Measurements from ENCODE around the gene COMT.

COMT gene

DNA sequence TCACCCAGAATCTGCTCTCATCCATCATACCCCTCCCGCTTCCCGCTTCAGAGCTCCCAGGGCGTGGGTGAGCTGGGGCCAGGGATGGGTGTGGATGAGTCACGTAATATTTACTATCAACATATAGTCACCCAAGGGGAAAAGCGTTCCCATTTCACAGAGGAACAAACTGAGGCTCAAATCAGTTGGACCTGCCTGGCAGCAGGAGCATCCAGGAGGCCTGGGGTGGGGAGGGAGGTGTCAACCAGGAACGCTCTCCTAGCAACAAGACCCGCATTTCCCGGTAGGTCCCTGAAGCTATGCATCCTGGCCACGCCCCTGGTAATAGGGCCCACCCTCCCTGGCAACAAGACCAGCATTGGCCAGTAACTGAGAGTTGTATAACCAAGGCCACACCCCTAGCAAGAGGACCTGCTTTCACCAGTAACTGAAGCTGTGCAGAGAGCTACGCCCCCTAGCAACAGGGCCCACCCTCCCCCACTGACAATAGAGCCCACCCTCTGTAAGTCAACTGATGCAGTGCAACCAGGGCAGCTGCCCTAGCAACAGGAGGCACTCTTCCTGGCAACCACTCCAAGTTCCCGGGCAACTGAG, 32.8 kb downstream of the COMT start (continued):
- TF ChIP-seq ZNF16 (tag by site-specific recombination; IDR thresholded peaks at IDR 0.05; ENCODE audit: low read depth) (no peak), ZNF146 (tag by site-specific recombination; IDR thresholded peaks at IDR 0.05) (no peak), ZEB2 (tag by site-specific recombination; IDR thresholded peaks at IDR 0.05) (no peak), ZNF324 (tag by site-specific recombination; IDR thresholded peaks at IDR 0.05) (no peak), ZNF211 (tag by site-specific recombination; IDR thresholded peaks at IDR 0.05; ENCODE audit: low read depth) (no peak), TCF7L2 (IDR thresholded peaks at IDR 0.05; ENCODE audit: borderline replicate concordance, low read depth, low read length) (no peak), ZNF521 (tag by site-specific recombination; IDR thresholded peaks at IDR 0.05) (no peak), OSR2 (tag by site-specific recombination; IDR thresholded peaks at IDR 0.05) (no peak), ZNF404 (tag by site-specific recombination; IDR thresholded peaks at IDR 0.05) (no peak), ZNF341 (tag by site-specific recombination; IDR thresholded peaks at IDR 0.05; ENCODE audit: low read depth) (peak; percentile 88), ZNF239 (tag by site-specific recombination; IDR thresholded peaks at IDR 0.05) (no peak), KLF7 (tag by site-specific recombination; IDR thresholded peaks at IDR 0.05; ENCODE audit: borderline replicate concordance) (0 out of 2 replicates have a peak, but pooled peaks have one; percentile 35), GLI2 (tag by site-specific recombination; IDR thresholded peaks at IDR 0.05; ENCODE audit: borderline replicate concordance, low read depth) (no peak), ZNF830 (tag by site-specific recombination; IDR thresholded peaks at IDR 0.05; ENCODE audit: low read depth) (no peak), SCRT2 (tag by site-specific recombination; IDR thresholded peaks at IDR 0.05) (peak; percentile 44; the same call in 1 of the 2 replicates), ZNF530 (tag by site-specific recombination; IDR thresholded peaks at IDR 0.05; ENCODE audit: low read depth) (no peak), ZNF121 (tag by site-specific recombination; IDR thresholded peaks at IDR 0.05) (no peak), ZNF23 (tag by site-specific recombination; IDR thresholded peaks at IDR 0.05; ENCODE audit: borderline replicate concordance) (no peak), ZNF791 (tag by site-specific recombination; IDR thresholded peaks at IDR 0.05) (no peak), KLF1 (tag by site-specific recombination; IDR thresholded peaks at IDR 0.05) (peak; percentile 68), SP2 (tag by site-specific recombination; IDR thresholded peaks at IDR 0.05) (peak; percentile 68), FEZF1 (tag by site-specific recombination; IDR thresholded peaks at IDR 0.05) (no peak), ZNF138 (tag by site-specific recombination; IDR thresholded peaks at IDR 0.05; ENCODE audit: borderline replicate concordance) (no peak), RBAK (tag by site-specific recombination; IDR thresholded peaks at IDR 0.05) (no peak), ZNF585B (tag by site-specific recombination; IDR thresholded peaks at IDR 0.05) (no peak), ZBTB21 (tag by site-specific recombination; IDR thresholded peaks at IDR 0.05) (no peak), ZXDB (tag by site-specific recombination; IDR thresholded peaks at IDR 0.05) (no peak), SALL2 (tag by site-specific recombination; IDR thresholded peaks at IDR 0.05; ENCODE audit: borderline replicate concordance) (no peak), ZNF571 (tag by site-specific recombination; IDR thresholded peaks at IDR 0.05) (no peak)
- TF ChIP-seq, protein P1, sequence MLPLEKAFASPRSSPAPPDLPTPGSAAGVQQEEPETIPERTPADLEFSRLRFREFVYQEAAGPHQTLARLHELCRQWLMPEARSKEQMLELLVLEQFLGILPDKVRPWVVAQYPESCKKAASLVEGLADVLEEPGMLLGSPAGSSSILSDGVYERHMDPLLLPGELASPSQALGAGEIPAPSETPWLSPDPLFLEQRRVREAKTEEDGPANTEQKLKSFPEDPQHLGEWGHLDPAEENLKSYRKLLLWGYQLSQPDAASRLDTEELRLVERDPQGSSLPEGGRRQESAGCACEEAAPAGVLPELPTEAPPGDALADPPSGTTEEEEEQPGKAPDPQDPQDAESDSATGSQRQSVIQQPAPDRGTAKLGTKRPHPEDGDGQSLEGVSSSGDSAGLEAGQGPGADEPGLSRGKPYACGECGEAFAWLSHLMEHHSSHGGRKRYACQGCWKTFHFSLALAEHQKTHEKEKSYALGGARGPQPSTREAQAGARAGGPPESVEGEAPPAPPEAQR (tag by site-specific recombination; IDR thresholded peaks at IDR 0.05), result no peak
- TF ChIP-seq, protein P2, sequence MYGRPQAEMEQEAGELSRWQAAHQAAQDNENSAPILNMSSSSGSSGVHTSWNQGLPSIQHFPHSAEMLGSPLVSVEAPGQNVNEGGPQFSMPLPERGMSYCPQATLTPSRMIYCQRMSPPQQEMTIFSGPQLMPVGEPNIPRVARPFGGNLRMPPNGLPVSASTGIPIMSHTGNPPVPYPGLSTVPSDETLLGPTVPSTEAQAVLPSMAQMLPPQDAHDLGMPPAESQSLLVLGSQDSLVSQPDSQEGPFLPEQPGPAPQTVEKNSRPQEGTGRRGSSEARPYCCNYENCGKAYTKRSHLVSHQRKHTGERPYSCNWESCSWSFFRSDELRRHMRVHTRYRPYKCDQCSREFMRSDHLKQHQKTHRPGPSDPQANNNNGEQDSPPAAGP (tag by site-specific recombination; IDR thresholded peaks at IDR 0.05), result peak; percentile 72
- TF ChIP-seq, protein P3, sequence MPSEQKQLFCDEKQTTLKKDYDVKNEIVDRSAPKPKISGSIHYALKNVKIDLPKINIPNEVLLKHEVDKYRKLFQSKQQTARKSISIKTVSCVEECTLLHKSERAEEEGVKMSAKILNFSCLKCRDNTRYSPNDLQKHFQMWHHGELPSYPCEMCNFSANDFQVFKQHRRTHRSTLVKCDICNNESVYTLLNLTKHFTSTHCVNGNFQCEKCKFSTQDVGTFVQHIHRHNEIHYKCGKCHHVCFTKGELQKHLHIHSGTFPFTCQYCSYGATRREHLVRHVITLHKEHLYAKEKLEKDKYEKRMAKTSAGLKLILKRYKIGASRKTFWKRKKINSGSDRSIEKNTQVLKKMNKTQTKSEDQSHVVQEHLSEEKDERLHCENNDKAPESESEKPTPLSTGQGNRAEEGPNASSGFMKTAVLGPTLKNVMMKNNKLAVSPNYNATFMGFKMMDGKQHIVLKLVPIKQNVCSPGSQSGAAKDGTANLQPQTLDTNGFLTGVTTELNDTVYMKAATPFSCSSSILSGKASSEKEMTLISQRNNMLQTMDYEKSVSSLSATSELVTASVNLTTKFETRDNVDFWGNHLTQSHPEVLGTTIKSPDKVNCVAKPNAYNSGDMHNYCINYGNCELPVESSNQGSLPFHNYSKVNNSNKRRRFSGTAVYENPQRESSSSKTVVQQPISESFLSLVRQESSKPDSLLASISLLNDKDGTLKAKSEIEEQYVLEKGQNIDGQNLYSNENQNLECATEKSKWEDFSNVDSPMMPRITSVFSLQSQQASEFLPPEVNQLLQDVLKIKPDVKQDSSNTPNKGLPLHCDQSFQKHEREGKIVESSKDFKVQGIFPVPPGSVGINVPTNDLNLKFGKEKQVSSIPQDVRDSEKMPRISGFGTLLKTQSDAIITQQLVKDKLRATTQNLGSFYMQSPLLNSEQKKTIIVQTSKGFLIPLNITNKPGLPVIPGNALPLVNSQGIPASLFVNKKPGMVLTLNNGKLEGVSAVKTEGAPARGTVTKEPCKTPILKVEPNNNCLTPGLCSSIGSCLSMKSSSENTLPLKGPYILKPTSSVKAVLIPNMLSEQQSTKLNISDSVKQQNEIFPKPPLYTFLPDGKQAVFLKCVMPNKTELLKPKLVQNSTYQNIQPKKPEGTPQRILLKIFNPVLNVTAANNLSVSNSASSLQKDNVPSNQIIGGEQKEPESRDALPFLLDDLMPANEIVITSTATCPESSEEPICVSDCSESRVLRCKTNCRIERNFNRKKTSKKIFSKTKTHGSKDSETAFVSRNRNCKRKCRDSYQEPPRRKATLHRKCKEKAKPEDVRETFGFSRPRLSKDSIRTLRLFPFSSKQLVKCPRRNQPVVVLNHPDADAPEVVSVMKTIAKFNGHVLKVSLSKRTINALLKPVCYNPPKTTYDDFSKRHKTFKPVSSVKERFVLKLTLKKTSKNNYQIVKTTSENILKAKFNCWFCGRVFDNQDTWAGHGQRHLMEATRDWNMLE (tag by site-specific recombination; conservative IDR thresholded peaks at IDR 0.05; ENCODE audit: low read depth), result no peak
- TF ChIP-seq, protein P4, sequence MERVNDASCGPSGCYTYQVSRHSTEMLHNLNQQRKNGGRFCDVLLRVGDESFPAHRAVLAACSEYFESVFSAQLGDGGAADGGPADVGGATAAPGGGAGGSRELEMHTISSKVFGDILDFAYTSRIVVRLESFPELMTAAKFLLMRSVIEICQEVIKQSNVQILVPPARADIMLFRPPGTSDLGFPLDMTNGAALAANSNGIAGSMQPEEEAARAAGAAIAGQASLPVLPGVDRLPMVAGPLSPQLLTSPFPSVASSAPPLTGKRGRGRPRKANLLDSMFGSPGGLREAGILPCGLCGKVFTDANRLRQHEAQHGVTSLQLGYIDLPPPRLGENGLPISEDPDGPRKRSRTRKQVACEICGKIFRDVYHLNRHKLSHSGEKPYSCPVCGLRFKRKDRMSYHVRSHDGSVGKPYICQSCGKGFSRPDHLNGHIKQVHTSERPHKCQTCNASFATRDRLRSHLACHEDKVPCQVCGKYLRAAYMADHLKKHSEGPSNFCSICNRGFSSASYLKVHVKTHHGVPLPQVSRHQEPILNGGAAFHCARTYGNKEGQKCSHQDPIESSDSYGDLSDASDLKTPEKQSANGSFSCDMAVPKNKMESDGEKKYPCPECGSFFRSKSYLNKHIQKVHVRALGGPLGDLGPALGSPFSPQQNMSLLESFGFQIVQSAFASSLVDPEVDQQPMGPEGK (tag by site-specific recombination; IDR thresholded peaks at IDR 0.05), result peak; percentile 23; the same call in 1 of the 2 replicates
